Retinal pigment epithelial cell (primary cell): ENCODE measurements around the gene UMPS.

Experiments used
- DNase-seq: peaks from one replicate; pipeline ENCODE4 v3.0.0-alpha.2; 2010; ENCODE audit warnings: low read depth
- H3K4me3 ChIP-seq: 2 replicates; pipeline ENCODE4 v1.5.1; 2011; ENCODE audit warnings: mild to moderate bottlenecking, low read length, control low read depth, moderate library complexity
- CTCF ChIP-seq: conservative IDR thresholded peaks from 2 replicates; pipeline ENCODE4 v1.5.1; 2011; ENCODE audit warnings: low read depth, low read length, control low read depth, inconsistent platforms

Gene UMPS

DNA sequence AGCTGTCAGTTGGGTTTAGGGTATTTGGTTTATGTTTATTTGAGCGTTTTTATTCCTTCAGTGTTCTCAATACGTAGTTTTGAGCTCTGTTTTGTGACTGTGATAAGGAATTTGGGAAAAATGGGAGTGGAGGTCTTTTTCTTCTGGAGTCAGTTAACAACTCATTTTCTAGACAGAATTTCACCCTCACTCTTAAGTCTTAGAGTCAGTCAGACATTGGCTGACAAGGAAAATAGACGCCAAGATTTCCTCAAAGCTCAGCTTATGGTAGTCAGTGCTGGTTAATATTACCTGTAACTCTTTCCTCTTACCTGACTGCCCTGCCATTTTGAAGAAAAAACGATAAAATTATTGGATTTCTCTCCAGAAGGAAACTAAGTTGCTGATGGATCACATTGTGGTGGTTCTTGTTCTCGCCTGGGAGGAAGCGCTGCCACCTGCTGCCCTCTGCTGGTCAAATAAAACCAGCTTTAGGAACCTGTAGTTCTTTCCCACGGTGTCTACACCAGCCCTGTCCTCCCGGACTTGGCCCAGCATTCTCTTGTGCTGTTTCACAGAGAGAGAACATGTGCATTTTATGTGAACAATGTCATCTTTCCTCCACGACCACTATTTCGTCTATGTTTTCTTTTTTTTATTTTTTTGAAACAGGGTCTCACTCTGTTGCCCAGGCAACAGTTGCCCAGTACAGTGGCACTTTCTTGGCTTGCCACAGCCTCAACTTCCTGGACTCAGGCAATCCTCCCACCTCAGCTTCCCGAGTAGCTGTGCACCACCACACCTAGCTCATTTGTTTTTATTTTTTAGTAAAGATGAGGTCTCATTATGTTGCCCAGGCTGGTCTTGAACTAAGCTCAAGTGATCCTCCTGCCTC lies 41.4 kb upstream of the UMPS start:
- TF ChIP-seq CTCF = peak; percentile 83
- H3K4me3 ChIP-seq = no peak overlapping the region
- DNase-seq = no peak

DNA sequence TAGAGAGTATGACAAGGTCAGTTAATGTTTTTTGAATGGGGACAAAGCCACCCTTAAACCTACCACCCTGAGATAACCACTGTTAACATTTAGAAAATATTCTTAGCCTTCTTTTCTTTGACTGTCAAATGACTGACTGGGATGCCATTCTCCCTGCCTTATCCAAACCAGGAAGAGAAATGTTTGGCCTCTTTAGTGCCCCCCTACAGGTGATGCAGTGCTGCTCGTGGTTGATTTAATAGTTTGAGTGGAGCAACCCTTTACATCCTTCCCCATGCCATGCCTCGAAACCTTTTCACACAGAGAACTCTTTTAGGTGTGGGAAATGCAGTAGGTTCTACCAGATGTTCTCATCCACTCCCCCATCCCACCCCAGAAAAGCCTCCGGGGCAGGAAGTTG lies 38.7 kb upstream of the UMPS start:
- H3K4me3 ChIP-seq = no peak overlapping the region
- no peak for TF ChIP-seq CTCF
- no peak for DNase-seq

DNA sequence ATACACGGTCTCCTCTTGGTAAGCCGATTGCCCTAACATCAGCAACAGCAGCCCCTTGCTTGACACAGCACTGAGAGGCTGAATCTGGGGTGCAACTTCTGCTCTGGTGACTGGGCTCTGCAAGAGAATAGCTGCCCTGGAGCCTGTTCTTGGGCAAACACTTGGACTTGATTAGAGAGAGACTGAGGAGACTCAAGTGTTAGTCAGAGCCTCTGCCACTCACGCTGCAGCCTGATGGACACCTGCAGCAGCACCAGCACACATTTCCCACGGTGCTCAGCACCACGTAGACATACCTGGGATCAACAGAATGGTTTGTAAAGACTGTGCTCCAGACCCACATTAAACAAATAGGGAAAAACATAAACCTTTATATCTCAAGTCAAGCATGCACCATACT lies 35.8 kb upstream of the UMPS start:
- no peak for DNase-seq
- TF ChIP-seq CTCF = no peak
- no peak overlapping the region for H3K4me3 ChIP-seq

- no peak for TF ChIP-seq CTCF
- DNase-seq = no peak
Observed at GRCh38 chr3:124695369-124695768, 34.9 kb upstream of the UMPS start.

GRCh38 chr3:124696006-124696405 lies 34.2 kb upstream of the UMPS start:
- TF ChIP-seq CTCF = no peak
- no peak for DNase-seq
- H3K4me3 ChIP-seq = no peak overlapping the region

More at GRCh38 chr3:124695369-124695768, 34.9 kb upstream of the UMPS start:
- no peak overlapping the region for H3K4me3 ChIP-seq

- H3K4me3 ChIP-seq = no peak overlapping the region
- DNase-seq = no peak
- no peak for TF ChIP-seq CTCF
Observed at GRCh38 chr3:124697302-124697701, 33.0 kb upstream of the UMPS start.
